Fibroblast of villous mesenchyme (primary cell): Measurements from ENCODE around the gene FGG. TPM values are rescaled to one million over a fixed set of nuclear protein-coding genes. Genes with fewer than 3 reads are reported as not detected.

ENCODE experiments used
- DNase-seq: peaks from one replicate; pipeline ENCODE4 v3.0.0-alpha.2; 2010; ENCODE audit warnings: low read depth
- H3K4me3 ChIP-seq: 2 replicates; pipeline ENCODE4 v1.5.1; 2011; ENCODE audit warnings: low read depth, mild to moderate bottlenecking, low read length
- CTCF ChIP-seq: IDR thresholded peaks from 2 replicates; pipeline ENCODE4 v1.5.1; 2012; ENCODE audit warnings: low read depth, mild to moderate bottlenecking, low read length; ENCODE audit not compliant: insufficient read depth
- total RNA-seq: library from RNA; depleted of rRNA; stranded (reverse); fragments of >200 nt; gene quantifications from 2 replicates; pipeline ENCODE4 v1.2.3, GENCODE V29; 2012

The FGG gene
- total RNA-seq, 1 donor: not detected

DNA sequence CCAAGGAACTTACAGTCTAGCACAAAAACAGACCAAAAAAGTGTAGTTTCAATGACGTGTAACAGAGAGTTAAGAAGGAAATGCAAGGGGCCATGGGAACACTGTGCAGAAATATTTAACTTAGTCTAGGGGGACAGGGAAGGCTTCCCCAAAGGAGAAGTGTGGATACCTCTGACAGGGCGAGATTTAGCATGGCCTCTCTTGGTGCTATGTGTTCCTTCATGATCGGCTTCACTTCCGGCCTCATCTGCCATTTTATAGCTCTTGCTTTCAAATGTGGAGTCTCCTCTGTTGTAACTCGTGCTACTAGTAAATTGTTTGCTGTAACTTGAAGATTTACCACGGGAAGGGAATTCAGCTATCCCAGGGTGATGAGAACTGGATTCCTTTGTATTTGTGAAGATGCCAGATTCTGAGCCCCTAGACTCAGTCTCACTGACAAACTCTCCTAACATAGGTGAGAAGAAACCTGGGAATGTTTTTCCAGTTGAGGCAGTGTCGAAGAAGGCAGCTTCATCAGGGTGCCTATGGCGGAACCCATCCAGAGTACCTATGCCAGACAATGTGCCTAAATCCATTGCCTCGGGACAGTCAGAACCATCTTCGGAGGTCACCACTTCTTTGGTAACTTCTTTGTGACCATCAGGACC is 27.0 kb downstream of the FGG start:
- no peak for TF ChIP-seq CTCF
- H3K4me3 ChIP-seq: no peak overlapping the region
- no peak for DNase-seq

DNA sequence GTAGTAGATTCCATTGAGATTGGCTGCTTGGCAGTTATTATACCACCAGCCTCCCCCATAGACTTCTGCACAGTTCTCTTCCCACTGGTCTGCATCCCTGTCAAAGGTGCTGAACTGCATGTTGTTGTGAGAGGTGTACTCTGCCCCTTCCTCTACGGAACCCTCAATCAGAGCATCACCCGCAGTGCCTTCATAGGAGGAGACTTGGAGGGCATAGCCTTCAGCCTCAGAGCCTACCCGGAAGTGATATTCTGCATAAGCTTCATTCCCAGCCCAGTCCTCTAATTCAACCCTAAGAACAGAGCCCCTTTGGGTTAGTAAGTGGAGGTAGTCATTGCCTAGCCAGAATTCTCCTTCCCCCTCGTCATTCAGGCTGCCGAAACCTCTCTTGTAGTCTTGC is 28.2 kb downstream of the FGG start:
- no peak for DNase-seq
- TF ChIP-seq CTCF: no peak
- no peak overlapping the region for H3K4me3 ChIP-seq

- no peak for DNase-seq
- no peak overlapping the region for H3K4me3 ChIP-seq
- no peak for TF ChIP-seq CTCF
Observed at GRCh38 chr4:154583677-154584076, 28.8 kb downstream of the FGG start.

- no peak for TF ChIP-seq CTCF
- no peak for DNase-seq
- H3K4me3 ChIP-seq: no peak overlapping the region
Observed at GRCh38 chr4:154583230-154583629, 29.2 kb downstream of the FGG start.

- no peak overlapping the region for H3K4me3 ChIP-seq
- no peak for TF ChIP-seq CTCF
- DNase-seq: no peak
Observed at GRCh38 chr4:154582723-154583122, 29.7 kb downstream of the FGG start.

DNA sequence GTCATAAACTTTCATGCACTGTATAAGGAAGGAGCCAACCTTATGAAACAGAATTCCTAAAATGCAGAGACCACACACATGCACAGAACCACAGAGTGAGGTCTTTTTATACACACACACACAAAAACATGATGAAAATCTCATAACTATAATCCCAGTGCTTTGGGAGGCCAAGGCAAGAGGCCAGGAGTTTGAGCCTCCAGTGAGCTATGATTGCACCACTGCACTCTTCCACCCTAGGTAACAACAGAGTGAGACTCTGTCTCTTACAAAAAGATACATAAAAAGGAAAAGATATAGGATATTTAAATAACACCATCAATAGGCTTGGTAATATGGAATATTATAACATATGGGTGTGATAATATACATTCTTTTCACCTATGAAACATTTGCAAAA is 32.5 kb downstream of the FGG start:
- no peak for TF ChIP-seq CTCF
- H3K4me3 ChIP-seq: no peak overlapping the region

GRCh38 chr4:154578919-154579318 is 33.5 kb downstream of the FGG start:
- DNase-seq: no peak
- no peak for TF ChIP-seq CTCF
- H3K4me3 ChIP-seq: no peak overlapping the region

More for the DNA sequence above, 32.5 kb downstream of the FGG start:
- DNase-seq: no peak
